Uterus (tissue), 2 donors: Measurements from ENCODE around the gene HGS.

Experiments used
- CTCF ChIP-seq, 4 experiments: fragments of 200-600 bp in 2 of 4; fragments of 450-650 bp in 2 of 4; sonication (generic) in 2 of 4; IDR thresholded peaks; one replicate each; pipeline ENCODE4 v1.5.1; 2016 to 2019; ENCODE audit warnings: antibody characterized with exemption in 4 of 4, mild to moderate bottlenecking in 2 of 4, moderate library complexity in 1 of 4
- POLR2A ChIP-seq, 2 donors: fragments of 450-650 bp; IDR thresholded peaks; one replicate each; pipeline ENCODE4 v1.6.1; 2016; ENCODE audit warnings: antibody characterized with exemption in 2 of 2, mild to moderate bottlenecking in 1 of 2, moderate library complexity in 1 of 2

DNA sequence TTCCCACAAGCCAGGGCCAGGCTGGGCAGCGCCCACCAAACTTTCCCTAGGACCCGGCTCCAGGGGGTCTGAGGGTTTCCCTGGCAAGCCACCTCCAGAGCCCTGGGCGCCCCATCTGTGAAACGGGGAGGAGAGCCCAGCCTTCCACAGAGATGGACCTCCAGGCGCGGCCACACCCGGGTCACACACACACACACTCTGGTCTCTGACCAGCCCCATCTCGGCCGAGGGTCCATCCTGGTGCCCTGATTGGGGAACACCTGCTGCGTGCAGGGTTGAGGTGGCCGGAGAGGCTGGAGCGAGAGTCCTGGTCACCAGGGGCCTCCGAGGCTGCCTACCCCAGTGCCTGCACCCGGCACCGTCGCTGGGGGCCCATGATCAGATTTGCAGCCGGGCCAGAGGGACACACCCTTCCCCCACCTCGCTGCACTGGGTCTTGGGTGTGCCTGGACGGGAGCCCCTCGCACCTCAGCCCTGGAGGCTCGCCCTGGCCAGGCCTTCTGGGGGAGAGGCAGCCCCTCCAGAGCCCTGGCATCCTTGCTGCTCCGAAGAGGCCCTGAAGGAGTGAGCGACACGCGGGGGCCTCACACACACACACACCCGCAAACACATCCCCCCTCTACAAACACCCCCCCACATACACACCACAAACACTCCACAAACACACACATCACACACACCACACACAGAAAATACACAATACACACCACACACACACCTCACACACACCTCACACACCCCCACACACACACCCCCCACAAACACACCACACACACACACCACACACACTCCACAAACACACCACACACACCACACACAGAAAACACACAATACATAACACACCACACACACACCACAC is 58.0 kb downstream of the HGS start:
- TF ChIP-seq CTCF (IDR thresholded peaks at IDR 0.05) = no peak
- TF ChIP-seq POLR2A (IDR thresholded peaks at IDR 0.05) = no peak
